ENCODE data around the gene MAP3K1. TPM values are rescaled to one million over a fixed set of nuclear protein-coding genes. Genes with fewer than 3 reads are reported as not detected.

The MAP3K1 gene
- total RNA-seq, 2 donors from 2014 or later, result 31.7 to 40.6 TPM

DNA sequence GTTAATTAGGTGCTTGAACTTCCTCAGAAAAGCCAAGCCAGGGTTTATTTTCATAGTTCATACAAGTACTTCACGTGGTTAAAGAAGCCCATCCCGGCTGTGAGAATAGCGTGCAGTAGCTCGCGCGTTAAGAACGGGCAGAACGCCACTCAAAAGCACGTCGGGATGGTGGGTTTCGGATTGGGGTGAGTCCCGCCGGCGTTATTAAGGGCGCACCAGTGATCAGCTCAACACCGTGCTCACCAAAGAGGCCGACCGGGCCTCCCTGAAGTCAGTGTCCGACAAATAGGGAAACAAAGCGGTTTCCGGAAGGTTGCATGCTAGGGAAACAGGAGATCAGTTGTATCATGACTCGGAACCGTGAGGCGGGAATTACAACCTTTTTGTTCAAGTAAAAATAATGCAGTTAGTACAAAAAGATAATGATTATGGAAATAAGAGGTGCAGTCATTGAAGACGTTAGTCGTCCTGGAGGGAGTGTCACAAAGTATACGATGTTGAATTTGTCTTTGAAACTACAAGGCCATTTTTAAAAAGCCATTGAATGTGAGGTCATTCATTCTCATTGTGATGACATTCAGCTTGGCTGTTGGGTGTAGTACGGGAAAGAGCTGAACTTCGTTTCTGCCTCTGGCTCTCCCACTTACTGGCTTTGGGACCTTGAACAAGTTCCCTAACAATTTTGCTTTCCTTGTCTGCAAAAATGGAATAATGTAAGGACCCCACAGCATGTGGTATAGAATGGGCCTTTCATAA, 95.0 kb downstream of the MAP3K1 start:
- no peaks in the 10 kb centered on the region for H3K4me1 ChIP-seq (replicated peaks)
- WGBS, result 3% methylated on average over 29 of the region's 29 CpGs
- H3K4me3 ChIP-seq, result peak overlapping the region; percentile 45 to 56
- intact Hi-C loops (cut with DNase I), result loop anchor here (5.0 kb wide), 1 partner anchor 42 kb away; the partner anchor contains the start of gene MIER3
- H3K9me3 ChIP-seq, result no peaks in the 10 kb centered on the region
- H3K27ac ChIP-seq, result peak overlapping the region; percentile 90 to 94
- peak; percentile 35 for DNase-seq (ENCODE audit: low spot score)
- no peak for TF ChIP-seq POLR2A (IDR thresholded peaks at IDR 0.05)
- no peak for TF ChIP-seq POLR2AphosphoS5 (IDR thresholded peaks at IDR 0.05)
- TF ChIP-seq, protein P1, sequence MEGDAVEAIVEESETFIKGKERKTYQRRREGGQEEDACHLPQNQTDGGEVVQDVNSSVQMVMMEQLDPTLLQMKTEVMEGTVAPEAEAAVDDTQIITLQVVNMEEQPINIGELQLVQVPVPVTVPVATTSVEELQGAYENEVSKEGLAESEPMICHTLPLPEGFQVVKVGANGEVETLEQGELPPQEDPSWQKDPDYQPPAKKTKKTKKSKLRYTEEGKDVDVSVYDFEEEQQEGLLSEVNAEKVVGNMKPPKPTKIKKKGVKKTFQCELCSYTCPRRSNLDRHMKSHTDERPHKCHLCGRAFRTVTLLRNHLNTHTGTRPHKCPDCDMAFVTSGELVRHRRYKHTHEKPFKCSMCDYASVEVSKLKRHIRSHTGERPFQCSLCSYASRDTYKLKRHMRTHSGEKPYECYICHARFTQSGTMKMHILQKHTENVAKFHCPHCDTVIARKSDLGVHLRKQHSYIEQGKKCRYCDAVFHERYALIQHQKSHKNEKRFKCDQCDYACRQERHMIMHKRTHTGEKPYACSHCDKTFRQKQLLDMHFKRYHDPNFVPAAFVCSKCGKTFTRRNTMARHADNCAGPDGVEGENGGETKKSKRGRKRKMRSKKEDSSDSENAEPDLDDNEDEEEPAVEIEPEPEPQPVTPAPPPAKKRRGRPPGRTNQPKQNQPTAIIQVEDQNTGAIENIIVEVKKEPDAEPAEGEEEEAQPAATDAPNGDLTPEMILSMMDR (IDR thresholded peaks at IDR 0.05), result no peak
- H3K36me3 ChIP-seq, result no peaks in the 10 kb centered on the region
- H3K27me3 ChIP-seq (replicated peaks; ENCODE audit: insufficient read depth), result no peaks in the 10 kb centered on the region

- WGBS, result 98% methylated on average over 3 of the region's 3 CpGs
- Histone ChIP-seq H3K4me3 (no peak overlapping the region), H3K36me3 (no peaks in the 10 kb centered on the region), H3K4me1 (replicated peaks) (no peaks in the 10 kb centered on the region), H3K27me3 (replicated peaks; ENCODE audit: insufficient read depth) (no peaks in the 10 kb centered on the region), H3K27ac (no peak overlapping the region), H3K9me3 (no peaks in the 10 kb centered on the region)
- no peak for TF ChIP-seq POLR2AphosphoS5 (IDR thresholded peaks at IDR 0.05)
- TF ChIP-seq, protein P1 (IDR thresholded peaks at IDR 0.05), result no peak
- TF ChIP-seq POLR2A (IDR thresholded peaks at IDR 0.05), result no peak
- intact Hi-C loops (cut with DNase I), result loop anchor here (5.0 kb wide), 1 partner anchor 39 kb away; the partner anchor contains the start of gene MIER3
- DNase-seq (ENCODE audit: low spot score), result no peak
Observed at GRCh38 chr5:56913766-56914165, 98.4 kb downstream of the MAP3K1 start.

GRCh38 chr5:56914678-56915077, 99.3 kb downstream of the MAP3K1 start:
- Histone ChIP-seq H3K4me3 (no peak overlapping the region), H3K9me3 (no peaks in the 10 kb centered on the region), H3K27ac (no peak overlapping the region), H3K36me3 (no peaks in the 10 kb centered on the region), H3K4me1 (replicated peaks) (no peaks in the 10 kb centered on the region), H3K27me3 (replicated peaks; ENCODE audit: insufficient read depth) (no peaks in the 10 kb centered on the region)
- intact Hi-C loops (cut with DNase I), result loop anchor here (5.0 kb wide), 1 partner anchor 38 kb away; the partner anchor contains the start of gene MIER3
- WGBS, result 89% methylated on average over 2 of the region's 2 CpGs
- DNase-seq (ENCODE audit: low spot score), result no peak
- TF ChIP-seq POLR2AphosphoS5 (IDR thresholded peaks at IDR 0.05) (no peak), POLR2A (IDR thresholded peaks at IDR 0.05) (no peak)
- TF ChIP-seq, protein P1 (IDR thresholded peaks at IDR 0.05), result no peak

DNA sequence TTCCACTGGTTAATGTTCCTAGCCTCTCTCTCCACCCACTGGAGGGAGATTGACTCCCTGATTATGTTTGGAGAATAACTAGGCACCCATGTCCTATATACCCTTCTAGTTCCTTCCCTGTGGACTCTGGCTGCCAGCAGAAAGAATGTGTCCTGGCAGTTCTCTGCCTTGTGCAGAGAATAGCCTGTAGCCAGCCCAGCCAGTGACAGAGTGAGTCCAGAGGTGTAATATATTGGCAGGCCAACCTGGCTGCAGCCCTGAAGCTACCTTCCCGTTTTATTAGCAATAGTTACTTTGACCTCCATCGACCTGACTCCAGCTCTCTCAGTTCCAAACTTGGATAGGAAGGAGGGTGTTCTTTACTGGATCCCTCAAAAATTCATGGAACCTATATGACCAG, 102.2 kb downstream of the MAP3K1 start:
- Histone ChIP-seq H3K36me3 (no peaks in the 10 kb centered on the region), H3K4me3 (no peak overlapping the region), H3K27me3 (replicated peaks; ENCODE audit: insufficient read depth) (no peaks in the 10 kb centered on the region), H3K9me3 (no peaks in the 10 kb centered on the region), H3K27ac (no peak overlapping the region), H3K4me1 (replicated peaks) (no peaks in the 10 kb centered on the region)
- intact Hi-C loops (cut with DNase I), result no loop called here
- no peak for DNase-seq (ENCODE audit: low spot score)
- 48% methylated on average over 2 of the region's 2 CpGs for WGBS
- TF ChIP-seq POLR2A (IDR thresholded peaks at IDR 0.05) (no peak), POLR2AphosphoS5 (IDR thresholded peaks at IDR 0.05) (no peak)
- TF ChIP-seq, protein P1 (IDR thresholded peaks at IDR 0.05), result no peak

DNA sequence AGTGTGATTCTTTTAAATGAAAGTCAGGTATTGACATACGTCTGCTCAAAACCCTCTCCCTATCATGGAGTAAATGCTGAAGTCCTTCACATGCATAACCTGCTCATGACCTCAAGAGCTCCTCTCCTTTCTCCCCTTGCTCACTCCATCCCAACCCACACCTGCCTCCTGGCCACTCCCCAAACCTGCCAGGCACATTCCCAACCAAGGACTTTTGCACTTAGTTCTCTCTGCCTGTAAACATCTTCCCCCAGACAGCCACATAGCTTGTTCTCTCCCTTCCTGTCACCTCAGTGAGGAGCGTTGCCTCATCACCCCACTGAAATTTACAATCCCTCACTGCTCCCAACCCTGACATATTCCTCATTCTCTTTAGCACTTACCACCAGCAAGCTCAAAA, 102.7 kb downstream of the MAP3K1 start:
- TF ChIP-seq POLR2A (IDR thresholded peaks at IDR 0.05) (no peak), POLR2AphosphoS5 (IDR thresholded peaks at IDR 0.05) (no peak)
- TF ChIP-seq, protein P1 (IDR thresholded peaks at IDR 0.05), result no peak
- Histone ChIP-seq H3K27ac (no peak overlapping the region), H3K36me3 (peaks cover 0 to 4% of the 10 kb centered on the region in 2 donors), H3K27me3 (replicated peaks; ENCODE audit: insufficient read depth) (no peaks in the 10 kb centered on the region), H3K4me1 (replicated peaks) (no peaks in the 10 kb centered on the region), H3K4me3 (no peak overlapping the region), H3K9me3 (no peaks in the 10 kb centered on the region)
- intact Hi-C loops (cut with DNase I), result no loop called here
- no peak for DNase-seq (ENCODE audit: low spot score)
- 65% methylated on average over 2 of the region's 2 CpGs for whole genome bisulfite sequencing

All from prostate gland (tissue), 2 donors.